GM19452 (cell line): ENCODE measurements around the gene CAAP1.
"Not testable (repeated sequence)": the region's sequence is repeated elsewhere in the genome, so short reads cannot be mapped to it uniquely, and the experiment has no call there.

Source experiments
- ATAC-seq: cut with Tn5 transposase; IDR thresholded peaks from one replicate; pipeline ENCODE4 v1.9.1; 2021; ENCODE audit not compliant: unreplicated experiment

The CAAP1 gene, protein sequence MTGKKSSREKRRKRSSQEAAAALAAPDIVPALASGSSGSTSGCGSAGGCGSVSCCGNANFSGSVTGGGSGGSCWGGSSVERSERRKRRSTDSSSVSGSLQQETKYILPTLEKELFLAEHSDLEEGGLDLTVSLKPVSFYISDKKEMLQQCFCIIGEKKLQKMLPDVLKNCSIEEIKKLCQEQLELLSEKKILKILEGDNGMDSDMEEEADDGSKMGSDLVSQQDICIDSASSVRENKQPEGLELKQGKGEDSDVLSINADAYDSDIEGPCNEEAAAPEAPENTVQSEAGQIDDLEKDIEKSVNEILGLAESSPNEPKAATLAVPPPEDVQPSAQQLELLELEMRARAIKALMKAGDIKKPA

GRCh38 chr9:26892251-26893029, at the start of gene CAAP1:
Gene CAAP1 (minus strand): TSS chr9:26892802. CDS start chr9:26892715, 87 bp downstream.
- ATAC-seq, result peak; percentile 94

DNA sequence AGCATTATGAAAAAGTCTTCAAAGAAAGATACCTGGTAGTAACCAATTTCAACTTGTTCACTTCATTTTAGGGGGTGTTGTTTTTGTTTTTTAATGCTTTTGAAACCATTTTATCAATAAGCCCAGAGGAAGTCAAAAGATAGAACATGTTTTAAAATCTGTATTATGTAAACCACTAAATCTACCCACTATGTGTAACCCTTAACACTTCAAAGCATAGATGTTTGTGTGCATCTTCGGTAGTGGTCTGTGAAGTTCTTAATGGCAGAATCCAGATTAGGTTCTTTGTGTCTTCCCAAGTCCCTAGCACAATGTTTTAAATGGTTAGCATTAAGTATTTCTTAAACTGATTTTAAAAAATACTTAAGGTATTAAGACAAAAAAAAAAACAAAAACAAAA, 48.2 kb upstream of the CAAP1 start:
- no peak for ATAC-seq

DNA sequence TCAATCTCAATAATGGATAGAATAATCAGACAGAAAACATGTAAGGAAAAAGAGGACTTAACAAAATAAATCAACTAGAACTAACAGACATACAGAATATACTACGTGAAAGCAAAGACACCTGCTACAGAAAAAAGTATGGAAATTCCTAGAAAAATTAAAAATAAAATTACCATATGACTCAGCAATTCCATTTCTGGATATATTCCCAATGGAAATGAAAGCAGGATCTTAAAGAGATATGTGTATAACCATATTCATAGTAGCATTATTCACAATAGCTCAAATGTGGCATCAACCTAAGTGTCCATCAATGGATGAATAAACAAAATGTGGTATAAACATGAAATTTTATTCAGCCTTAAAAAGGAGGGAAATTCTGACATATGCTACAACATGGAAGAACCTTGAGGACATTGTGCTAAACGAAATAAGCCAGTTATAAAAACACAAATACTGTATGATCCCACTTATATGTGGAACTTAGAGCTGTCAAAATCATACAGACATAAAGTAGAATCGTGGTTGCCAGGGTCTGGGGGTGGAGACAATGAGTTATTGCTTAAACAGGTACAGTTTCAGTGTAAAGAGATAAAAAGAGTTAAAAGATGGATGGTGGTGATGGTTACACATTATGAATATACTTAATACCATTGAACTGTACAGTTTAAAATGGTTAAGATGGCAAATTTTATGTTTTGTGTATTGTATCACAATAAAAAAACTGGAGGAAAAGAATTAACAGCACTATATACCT, 47.5 kb upstream of the CAAP1 start:
- no peak for ATAC-seq

GRCh38 chr9:26937816-26938371, 45.3 kb upstream of the CAAP1 start:
- ATAC-seq, result no peak

GRCh38 chr9:26935847-26936246, 43.2 kb upstream of the CAAP1 start:
- ATAC-seq, result no peak

DNA sequence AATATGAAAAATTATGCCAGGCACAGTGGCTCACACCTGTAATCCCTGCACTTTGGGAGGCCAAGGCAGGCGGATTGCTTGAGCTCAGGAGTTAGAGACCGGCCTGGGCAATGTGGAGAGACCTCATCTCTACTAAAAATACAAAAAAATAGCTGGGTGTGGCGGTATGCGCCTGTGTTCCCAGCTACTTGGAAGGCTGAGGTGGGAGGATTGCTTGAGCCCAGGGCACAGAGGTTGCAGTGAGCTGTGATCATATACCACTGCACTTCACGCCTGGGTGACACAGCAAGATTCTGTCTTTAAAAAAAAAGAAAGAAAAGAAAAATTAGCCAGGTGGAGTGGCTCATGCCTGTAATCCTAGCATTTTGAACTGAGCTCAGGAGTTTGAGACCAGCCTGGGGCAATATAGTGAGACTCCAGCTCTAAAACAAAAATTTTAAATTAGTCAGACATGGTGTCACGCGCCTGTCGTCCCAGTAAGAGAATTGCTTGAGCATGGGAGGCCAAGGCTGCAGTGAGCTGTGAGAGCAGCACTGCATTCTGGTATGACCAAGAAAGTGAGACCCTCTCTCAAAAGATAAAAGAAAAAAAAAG, 36.4 kb upstream of the CAAP1 start:
- ATAC-seq, result no peak

DNA sequence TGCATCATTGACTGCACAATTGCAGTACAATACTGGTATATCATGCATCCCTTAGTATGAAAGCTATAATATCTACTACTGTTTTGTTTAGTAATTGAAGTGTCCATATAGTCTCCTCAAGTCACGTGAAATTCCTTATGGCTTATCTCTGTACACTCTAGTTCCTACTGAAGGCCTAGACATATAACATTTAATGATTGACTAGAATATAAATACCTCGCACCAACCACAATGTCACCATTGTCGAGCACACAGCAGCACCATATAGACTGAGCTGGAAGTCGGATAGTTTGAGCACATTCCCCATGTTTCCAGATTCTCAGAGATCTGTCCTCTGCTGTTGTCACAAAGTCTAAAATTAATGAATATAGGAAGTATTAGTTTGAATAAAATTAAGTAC, 33.0 kb upstream of the CAAP1 start:
- no peak for ATAC-seq

GRCh38 chr9:26919698-26920097, 27.1 kb upstream of the CAAP1 start:
- ATAC-seq, result no peak

DNA sequence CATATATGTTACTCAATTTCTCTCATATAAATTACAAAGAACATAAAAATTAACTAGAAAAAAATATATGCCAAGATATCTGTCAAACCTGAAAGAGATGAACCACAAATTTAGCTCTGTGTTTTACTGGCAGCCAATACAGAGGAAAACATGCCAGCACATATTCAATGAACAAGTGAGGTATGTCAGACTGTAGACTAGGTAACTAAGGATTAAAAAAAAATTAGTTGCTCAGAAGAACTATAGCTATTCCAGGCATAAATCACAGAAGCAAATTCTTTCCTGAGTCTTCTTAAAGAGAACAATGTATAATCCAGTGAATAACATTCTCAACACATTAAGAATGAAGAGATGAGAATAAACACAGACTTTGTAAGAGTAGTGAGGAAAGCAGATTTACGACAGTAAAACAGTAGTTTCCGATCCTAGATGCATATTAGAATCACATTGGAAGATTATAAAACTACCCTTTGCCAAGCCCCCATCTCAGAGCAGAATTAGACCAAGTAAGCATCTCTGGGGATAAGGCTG, 20.6 kb upstream of the CAAP1 start:
- ATAC-seq, result no peak

GRCh38 chr9:26904671-26905070, 12.1 kb upstream of the CAAP1 start:
- ATAC-seq, result no peak

DNA sequence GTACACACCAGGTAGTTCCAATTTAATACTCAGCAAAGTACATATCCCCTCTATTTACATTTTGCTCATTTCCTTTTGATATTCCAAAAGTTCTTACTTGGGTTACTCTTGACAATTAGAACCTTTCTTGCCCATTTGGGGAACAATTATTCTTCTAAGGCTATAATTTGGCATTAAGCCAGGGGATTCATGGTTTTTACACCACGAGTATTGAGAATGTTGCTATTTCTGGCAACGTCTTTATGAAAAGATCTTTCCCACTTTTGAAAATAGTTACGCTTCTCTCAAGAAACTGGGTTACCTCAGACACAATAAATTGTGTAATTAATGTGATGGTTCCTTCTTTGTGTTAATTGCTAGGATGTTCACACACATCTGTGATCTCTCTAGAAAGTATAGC, 11.5 kb upstream of the CAAP1 start:
- no peak for ATAC-seq

DNA sequence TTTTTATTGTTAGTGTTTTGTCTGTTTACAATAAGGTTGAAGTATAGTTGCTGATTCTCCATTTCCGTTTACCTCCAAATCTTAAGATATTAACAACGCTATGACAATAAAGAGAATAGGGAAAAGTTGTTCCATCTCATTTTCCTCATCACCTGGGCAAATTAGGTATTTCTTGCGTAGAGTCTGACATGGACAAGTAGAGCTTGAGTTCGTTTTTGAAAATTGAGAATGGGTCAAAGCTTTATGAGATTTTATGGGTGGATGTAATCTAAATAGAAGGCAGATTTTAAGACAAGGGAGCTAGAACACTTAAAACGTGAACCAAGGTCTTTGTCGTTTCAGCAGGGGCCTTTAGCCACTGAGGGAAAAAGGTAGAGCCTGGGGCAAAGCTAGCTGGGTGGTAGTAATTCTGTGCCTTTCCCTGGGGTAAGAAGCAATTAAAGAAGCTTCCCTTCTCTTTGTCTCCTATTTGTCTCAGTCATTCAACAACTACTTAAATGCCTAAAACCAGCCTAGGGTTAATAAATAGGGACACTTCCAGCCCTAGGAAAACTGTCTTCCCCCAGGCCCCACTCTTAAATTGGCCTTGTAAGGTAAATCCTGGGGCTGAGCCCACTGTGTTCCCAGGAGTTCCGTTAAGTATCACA, 551 bp upstream of the CAAP1 start:
- ATAC-seq, result no peak

- ATAC-seq, result no peak
Observed at GRCh38 chr9:26891726-26892125, 876 bp downstream of the CAAP1 start.

- no peak for ATAC-seq
Observed at GRCh38 chr9:26888271-26888670, 4.3 kb downstream of the CAAP1 start.

DNA sequence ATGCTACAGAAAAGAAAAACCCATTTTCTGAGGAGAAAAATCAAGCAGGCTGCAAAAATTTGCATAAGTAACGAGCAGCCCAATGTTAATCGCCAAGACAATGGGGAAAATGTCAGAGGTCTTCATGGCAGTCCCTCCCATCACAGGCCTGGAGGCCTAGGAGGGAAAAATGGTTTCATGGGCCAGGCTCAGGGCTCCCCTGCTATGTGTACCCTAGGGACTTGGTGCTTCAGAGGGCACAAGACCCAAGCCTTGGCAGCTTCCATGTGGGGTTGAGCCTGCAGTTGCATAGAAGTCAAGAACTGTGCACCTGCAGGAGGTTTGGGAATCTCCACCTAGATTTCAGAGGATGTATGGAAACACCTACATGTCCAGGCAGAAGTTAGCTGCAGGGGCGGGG, 10.4 kb downstream of the CAAP1 start:
- no peak for ATAC-seq

GRCh38 chr9:26880262-26880661, 12.3 kb downstream of the CAAP1 start:
- ATAC-seq, result no peak

DNA sequence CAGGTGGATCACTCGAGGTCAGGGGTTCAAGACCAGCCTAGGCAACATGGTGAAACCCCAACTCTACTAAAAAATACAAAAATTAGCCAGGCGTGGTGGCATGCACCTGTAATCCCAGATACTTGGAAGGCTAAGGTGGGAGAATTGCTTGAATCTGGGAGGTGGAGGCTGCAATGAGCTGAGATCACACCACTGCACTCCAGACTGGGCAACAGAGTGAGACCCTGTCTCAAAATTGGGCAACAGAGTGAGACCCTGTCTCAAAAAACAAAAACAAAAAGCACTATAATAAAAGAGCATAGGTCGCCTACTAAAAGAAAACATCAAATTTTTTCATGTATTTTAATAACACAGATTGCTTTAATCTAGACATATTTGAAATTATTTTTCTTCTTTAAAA, 17.4 kb downstream of the CAAP1 start:
- not testable (repeated sequence) for ATAC-seq

DNA sequence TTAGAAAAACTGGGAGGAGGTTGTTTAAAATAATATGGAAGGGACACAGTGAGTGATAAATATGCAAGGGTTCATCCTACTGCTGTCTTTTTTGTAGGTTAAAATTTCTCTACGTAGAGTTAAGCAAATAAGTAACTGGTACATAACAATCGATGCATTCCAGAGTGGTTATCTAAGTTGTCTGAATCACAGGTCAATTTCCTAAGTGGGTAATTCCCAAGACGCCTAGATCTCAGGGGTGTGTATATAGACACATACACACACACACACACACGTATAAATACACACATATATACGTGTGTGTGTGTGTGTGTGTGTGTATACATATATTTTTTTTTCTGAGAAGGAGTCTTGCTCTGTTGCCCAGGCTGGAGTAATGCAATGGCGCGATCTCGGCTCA, 22.3 kb downstream of the CAAP1 start:
- no peak for ATAC-seq

GRCh38 chr9:26863074-26863473, 29.5 kb downstream of the CAAP1 start:
- ATAC-seq, result no peak

DNA sequence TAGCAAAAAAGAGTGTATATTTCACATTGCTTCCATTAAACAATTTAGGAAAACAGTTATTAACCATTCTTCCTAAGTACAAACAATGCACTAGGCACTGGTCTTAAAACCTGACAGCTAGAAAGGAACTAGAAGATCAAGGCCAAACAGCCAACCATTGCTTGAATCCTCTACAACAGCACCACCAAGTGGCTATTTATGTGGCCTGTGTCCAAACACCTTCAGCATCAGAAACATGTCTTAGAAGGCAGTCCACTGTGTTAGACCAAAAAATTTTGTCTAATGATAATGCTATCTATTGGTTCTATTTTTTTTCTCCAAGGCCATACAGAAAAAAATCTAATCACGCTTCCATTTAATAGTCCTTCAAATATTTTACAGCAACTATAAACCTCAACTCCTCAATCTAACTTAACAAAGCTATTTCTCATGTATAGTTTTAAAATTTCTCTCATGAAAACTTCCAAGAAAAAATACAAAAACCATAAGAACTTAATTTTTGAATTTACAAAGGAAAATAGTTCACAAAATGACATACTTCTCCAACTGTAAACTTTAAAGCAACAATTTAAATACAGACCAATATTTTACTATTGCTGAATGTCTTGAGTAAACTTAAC, 36.1 kb downstream of the CAAP1 start:
- peak; percentile 81 for ATAC-seq
